ENCODE measurements around the gene SLC66A3. TPM values are rescaled to one million over a fixed set of nuclear protein-coding genes. Genes with fewer than 3 reads are reported as not detected.

SLC66A3 gene
- total RNA-seq = 10 to 100 TPM; 21.6 to 23.4 TPM

- H3K4me1 Mint-ChIP-seq = peaks cover 27% of the 10 kb centered on the region
- peaks cover 5% of the 10 kb centered on the region for H3K27me3 Mint-ChIP-seq
- no peaks in the 10 kb centered on the region for H3K9me3 Mint-ChIP-seq
- H3K36me3 Mint-ChIP-seq (ENCODE audit: low read depth) = no peaks in the 10 kb centered on the region
- peak; percentile 80 for DNase-seq
- CTCF ChIA-PET = interaction anchor here (0.8 to 2.5 kb wide), 2 partner anchors 22 to 112 kb away, joined by 3 to 7 read pairs; a partner anchor contains a TSS
- peak within 1 kb of the TSS; percentile 81 for H3K4me3 Mint-ChIP-seq
- POLR2A ChIA-PET = interaction anchor here (0.6 kb wide), 1 partner anchor 245 kb away, joined by 5 read pairs; no protein-coding TSS in a partner anchor
- H3K27ac Mint-ChIP-seq = peak within 1 kb of the TSS; percentile 95
These were observed at the start of gene SLC66A3 for GRCh38 chr2:11155381-11156035. SLC66A3 (plus strand) TSS chr2:11155467; CDS start chr2:11155547, 80 bp downstream.

GRCh38 chr2:11109002-11109401, 46.3 kb upstream of the SLC66A3 start:
- H3K4me3 Mint-ChIP-seq = no peak overlapping the region
- ChIA-PET POLR2A (no interaction called here), CTCF (interaction anchor here (0.7 to 1.6 kb wide), 2 partner anchors 11 to 256 kb away, joined by 3 to 5 read pairs; no protein-coding TSS in a partner anchor)
- H3K9me3 Mint-ChIP-seq = peaks cover 11% of the 10 kb centered on the region
- peaks cover 4% of the 10 kb centered on the region for H3K36me3 Mint-ChIP-seq (ENCODE audit: low read depth)
- no peak overlapping the region for H3K27ac Mint-ChIP-seq
- DNase-seq = no peak
- H3K27me3 Mint-ChIP-seq = peaks cover 8% of the 10 kb centered on the region
- H3K4me1 Mint-ChIP-seq = peaks cover 24% of the 10 kb centered on the region

GRCh38 chr2:11112870-11113428, 42.3 kb upstream of the SLC66A3 start:
- H3K27ac Mint-ChIP-seq = no peak overlapping the region
- H3K9me3 Mint-ChIP-seq = peaks cover 11% of the 10 kb centered on the region
- ChIA-PET CTCF (no interaction called here), POLR2A (no interaction called here)
- H3K4me3 Mint-ChIP-seq = no peak overlapping the region
- no peak for DNase-seq
- H3K36me3 Mint-ChIP-seq (ENCODE audit: low read depth) = peaks cover 4% of the 10 kb centered on the region
- H3K27me3 Mint-ChIP-seq = peaks cover 5% of the 10 kb centered on the region
- no peaks in the 10 kb centered on the region for H3K4me1 Mint-ChIP-seq

GRCh38 chr2:11117776-11118175, 37.5 kb upstream of the SLC66A3 start:
- H3K27ac Mint-ChIP-seq = no peak overlapping the region
- peaks cover 3% of the 10 kb centered on the region for H3K27me3 Mint-ChIP-seq
- ChIA-PET POLR2A (no interaction called here), CTCF (interaction anchor here (2.3 kb wide), 1 partner anchor 14 kb away, joined by 11 read pairs; a partner anchor contains a TSS)
- H3K36me3 Mint-ChIP-seq (ENCODE audit: low read depth) = peaks cover under 1% of the 10 kb centered on the region
- peaks cover 4% of the 10 kb centered on the region for H3K9me3 Mint-ChIP-seq
- H3K4me3 Mint-ChIP-seq = no peak overlapping the region
- DNase-seq = no peak
- H3K4me1 Mint-ChIP-seq = no peaks in the 10 kb centered on the region

- Mint-ChIP-seq H3K4me3 (no peak overlapping the region), H3K27me3 (peaks cover 3% of the 10 kb centered on the region), H3K36me3 (ENCODE audit: low read depth) (no peaks in the 10 kb centered on the region), H3K27ac (no peak overlapping the region), H3K4me1 (no peaks in the 10 kb centered on the region), H3K9me3 (peaks cover 2% of the 10 kb centered on the region)
- CTCF ChIA-PET = no interaction called here
- no peak for DNase-seq
- POLR2A ChIA-PET = no interaction called here
These were observed 36.5 kb upstream of the SLC66A3 start for GRCh38 chr2:11118761-11119160.

GRCh38 chr2:11121099-11121822, 34.0 kb upstream of the SLC66A3 start:
- ChIA-PET POLR2A (no interaction called here), CTCF (interaction anchor here (1.1 to 2.2 kb wide), 6 partner anchors 8 to 289 kb away, joined by 3 to 10 read pairs (median 5); a partner anchor contains a TSS)
- no peak for DNase-seq
- Mint-ChIP-seq H3K27ac (no peak overlapping the region), H3K4me1 (peaks cover 2% of the 10 kb centered on the region), H3K36me3 (ENCODE audit: low read depth) (no peaks in the 10 kb centered on the region), H3K4me3 (no peak overlapping the region), H3K9me3 (no peaks in the 10 kb centered on the region), H3K27me3 (peaks cover 3% of the 10 kb centered on the region)

- DNase-seq = no peak
- Mint-ChIP-seq H3K36me3 (ENCODE audit: low read depth) (no peaks in the 10 kb centered on the region), H3K4me3 (no peak overlapping the region), H3K9me3 (no peaks in the 10 kb centered on the region), H3K4me1 (peaks cover 2% of the 10 kb centered on the region), H3K27me3 (peaks cover 3% of the 10 kb centered on the region), H3K27ac (no peak overlapping the region)
- ChIA-PET CTCF (interaction anchor here (1.5 to 2.2 kb wide), 2 partner anchors 11 to 289 kb away, joined by 7 to 10 read pairs; a partner anchor contains a TSS), POLR2A (no interaction called here)
These were observed 33.5 kb upstream of the SLC66A3 start for GRCh38 chr2:11121823-11122155.

GRCh38 chr2:11122380-11122779, 32.9 kb upstream of the SLC66A3 start:
- ChIA-PET POLR2A (no interaction called here), CTCF (interaction anchor here (2.4 kb wide), 1 partner anchor 287 kb away, joined by 12 read pairs; no protein-coding TSS in a partner anchor)
- DNase-seq = no peak
- H3K36me3 Mint-ChIP-seq (ENCODE audit: low read depth) = no peaks in the 10 kb centered on the region
- H3K4me3 Mint-ChIP-seq = no peak overlapping the region
- peaks cover 3% of the 10 kb centered on the region for H3K27me3 Mint-ChIP-seq
- no peaks in the 10 kb centered on the region for H3K9me3 Mint-ChIP-seq
- H3K4me1 Mint-ChIP-seq = peaks cover 2% of the 10 kb centered on the region
- H3K27ac Mint-ChIP-seq = no peak overlapping the region

- POLR2A ChIA-PET = no interaction called here
- H3K27ac Mint-ChIP-seq = no peak overlapping the region
- peaks cover 8% of the 10 kb centered on the region for H3K27me3 Mint-ChIP-seq
- H3K36me3 Mint-ChIP-seq (ENCODE audit: low read depth) = no peaks in the 10 kb centered on the region
- CTCF ChIA-PET = interaction anchor here (1.2 to 2.4 kb wide), 9 partner anchors 9 to 370 kb away, joined by 3 to 14 read pairs (median 5); a partner anchor contains a TSS
- no peaks in the 10 kb centered on the region for H3K9me3 Mint-ChIP-seq
- H3K4me1 Mint-ChIP-seq = peaks cover 8% of the 10 kb centered on the region
- no peak overlapping the region for H3K4me3 Mint-ChIP-seq
- no peak for DNase-seq
These were observed 32.1 kb upstream of the SLC66A3 start for GRCh38 chr2:11123001-11123809.

GRCh38 chr2:11123856-11124759, 31.2 kb upstream of the SLC66A3 start:
- Mint-ChIP-seq H3K27ac (no peak overlapping the region), H3K4me1 (peaks cover 12% of the 10 kb centered on the region), H3K36me3 (ENCODE audit: low read depth) (no peaks in the 10 kb centered on the region), H3K27me3 (peaks cover 8% of the 10 kb centered on the region), H3K9me3 (no peaks in the 10 kb centered on the region), H3K4me3 (no peak overlapping the region)
- DNase-seq = peak; percentile 74
- ChIA-PET POLR2A (no interaction called here), CTCF (interaction anchor here (0.8 to 2.4 kb wide), 17 partner anchors 9 to 630 kb away, joined by 3 to 14 read pairs (median 4); a partner anchor contains a TSS)

- no peak for DNase-seq
- Mint-ChIP-seq H3K9me3 (no peaks in the 10 kb centered on the region), H3K27me3 (peaks cover 8% of the 10 kb centered on the region), H3K27ac (no peak overlapping the region), H3K4me3 (no peak overlapping the region), H3K4me1 (peaks cover 15% of the 10 kb centered on the region), H3K36me3 (ENCODE audit: low read depth) (no peaks in the 10 kb centered on the region)
- POLR2A ChIA-PET = no interaction called here
- CTCF ChIA-PET = interaction anchor here (0.8 to 2.4 kb wide), 16 partner anchors 8 to 629 kb away, joined by 3 to 14 read pairs (median 4); a partner anchor contains a TSS
These were observed 30.6 kb upstream of the SLC66A3 start for GRCh38 chr2:11124760-11125068.

- CTCF ChIA-PET = no interaction called here
- H3K4me3 Mint-ChIP-seq = no peak overlapping the region
- H3K4me1 Mint-ChIP-seq = peaks cover 36% of the 10 kb centered on the region
These were observed 27.5 kb upstream of the SLC66A3 start for GRCh38 chr2:11127761-11128160.

More at GRCh38 chr2:11127761-11128160, 27.5 kb upstream of the SLC66A3 start:
- H3K27ac Mint-ChIP-seq = no peak overlapping the region
- H3K36me3 Mint-ChIP-seq (ENCODE audit: low read depth) = no peaks in the 10 kb centered on the region
- POLR2A ChIA-PET = no interaction called here
- no peaks in the 10 kb centered on the region for H3K9me3 Mint-ChIP-seq
- DNase-seq = no peak
- peaks cover 5% of the 10 kb centered on the region for H3K27me3 Mint-ChIP-seq

Measured in activated CD4-positive, alpha-beta T cell treated with anti-CD3 and anti-CD28 coated beads, Interleukin-2, amount 10 ng/mL, durations not matched to agents 7 days and 5 days (primary cell).